ENCODE measurements around the gene CD96. TPM values are rescaled to one million over a fixed set of nuclear protein-coding genes. Genes with fewer than 3 reads are reported as not detected.

Gene CD96
- total RNA-seq, 1 donor from 2014 or later: not detected

DNA sequence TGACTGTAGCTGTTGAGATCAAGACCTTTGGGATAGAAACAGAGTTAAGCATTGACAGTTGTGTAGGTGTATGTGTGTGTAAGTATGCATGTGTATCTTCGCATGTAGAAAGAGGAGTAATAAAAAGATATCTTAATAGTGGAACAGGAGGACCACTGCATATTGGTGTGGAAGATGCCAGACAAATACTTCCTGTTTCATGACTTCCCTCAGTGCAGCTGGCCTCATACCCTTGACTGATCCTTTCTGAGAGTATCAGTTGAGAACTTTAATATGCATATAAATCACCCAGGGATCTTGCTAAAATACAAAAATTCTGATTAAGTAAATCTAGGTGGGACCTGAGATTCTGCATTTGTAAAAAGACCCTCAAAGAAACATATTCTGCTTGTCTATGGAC is 61.7 kb downstream of the CD96 start:
- no peak for TF ChIP-seq CTCF (IDR thresholded peaks at IDR 0.05)
- H3K4me1 Mint-ChIP-seq (ENCODE audit: unreplicated experiment): peaks cover 14% of the 10 kb centered on the region
- H3K36me3 Mint-ChIP-seq (ENCODE audit: unreplicated experiment): no peaks in the 10 kb centered on the region
- no peak overlapping the region for H3K27ac Mint-ChIP-seq (ENCODE audit: unreplicated experiment)
- H3K27me3 Mint-ChIP-seq (ENCODE audit: unreplicated experiment): no peaks in the 10 kb centered on the region
- DNase-seq (ENCODE audit: extremely low spot score, unreplicated experiment): no peak
- H3K9me3 Mint-ChIP-seq (ENCODE audit: unreplicated experiment): no peaks in the 10 kb centered on the region
- no peak overlapping the region for H3K4me3 Mint-ChIP-seq (ENCODE audit: unreplicated experiment)

- Mint-ChIP-seq H3K4me1 (ENCODE audit: unreplicated experiment) (peaks cover 13% of the 10 kb centered on the region), H3K36me3 (ENCODE audit: unreplicated experiment) (no peaks in the 10 kb centered on the region), H3K27me3 (ENCODE audit: unreplicated experiment) (no peaks in the 10 kb centered on the region), H3K4me3 (ENCODE audit: unreplicated experiment) (no peak overlapping the region), H3K9me3 (ENCODE audit: unreplicated experiment) (no peaks in the 10 kb centered on the region), H3K27ac (ENCODE audit: unreplicated experiment) (no peak overlapping the region)
- no peak for TF ChIP-seq CTCF (IDR thresholded peaks at IDR 0.05)
- DNase-seq (ENCODE audit: extremely low spot score, unreplicated experiment): no peak
Measured at GRCh38 chr3:111604119-111604518, 62.1 kb downstream of the CD96 start.

- no peak overlapping the region for H3K27ac Mint-ChIP-seq (ENCODE audit: unreplicated experiment)
- H3K9me3 Mint-ChIP-seq (ENCODE audit: unreplicated experiment): no peaks in the 10 kb centered on the region
- DNase-seq (ENCODE audit: extremely low spot score, unreplicated experiment): no peak
- H3K27me3 Mint-ChIP-seq (ENCODE audit: unreplicated experiment): no peaks in the 10 kb centered on the region
- peaks cover 13% of the 10 kb centered on the region for H3K4me1 Mint-ChIP-seq (ENCODE audit: unreplicated experiment)
- no peaks in the 10 kb centered on the region for H3K36me3 Mint-ChIP-seq (ENCODE audit: unreplicated experiment)
- TF ChIP-seq CTCF (IDR thresholded peaks at IDR 0.05): no peak
- H3K4me3 Mint-ChIP-seq (ENCODE audit: unreplicated experiment): no peak overlapping the region
Measured at GRCh38 chr3:111605018-111605417, 63.0 kb downstream of the CD96 start.

- DNase-seq (ENCODE audit: extremely low spot score, unreplicated experiment): no peak
- H3K9me3 Mint-ChIP-seq (ENCODE audit: unreplicated experiment): no peaks in the 10 kb centered on the region
- no peaks in the 10 kb centered on the region for H3K36me3 Mint-ChIP-seq (ENCODE audit: unreplicated experiment)
- H3K4me1 Mint-ChIP-seq (ENCODE audit: unreplicated experiment): peaks cover 12% of the 10 kb centered on the region
- H3K4me3 Mint-ChIP-seq (ENCODE audit: unreplicated experiment): no peak overlapping the region
- no peak for TF ChIP-seq CTCF (IDR thresholded peaks at IDR 0.05)
- no peak overlapping the region for H3K27ac Mint-ChIP-seq (ENCODE audit: unreplicated experiment)
- H3K27me3 Mint-ChIP-seq (ENCODE audit: unreplicated experiment): no peaks in the 10 kb centered on the region
Measured at GRCh38 chr3:111605493-111605892, 63.5 kb downstream of the CD96 start.

- H3K36me3 Mint-ChIP-seq (ENCODE audit: unreplicated experiment): no peaks in the 10 kb centered on the region
- H3K4me3 Mint-ChIP-seq (ENCODE audit: unreplicated experiment): no peak overlapping the region
- no peaks in the 10 kb centered on the region for H3K9me3 Mint-ChIP-seq (ENCODE audit: unreplicated experiment)
- no peaks in the 10 kb centered on the region for H3K27me3 Mint-ChIP-seq (ENCODE audit: unreplicated experiment)
- peaks cover 9% of the 10 kb centered on the region for H3K4me1 Mint-ChIP-seq (ENCODE audit: unreplicated experiment)
- DNase-seq (ENCODE audit: extremely low spot score, unreplicated experiment): no peak
- H3K27ac Mint-ChIP-seq (ENCODE audit: unreplicated experiment): no peak overlapping the region
- TF ChIP-seq CTCF (IDR thresholded peaks at IDR 0.05): no peak
Measured at GRCh38 chr3:111607240-111607920, 65.4 kb downstream of the CD96 start.
